A549 (cell line): ENCODE measurements around the gene SUCLA2. TPM values are rescaled to one million over a fixed set of nuclear protein-coding genes. Genes with fewer than 3 reads are reported as not detected.

Experiments
- ATAC-seq, 2 experiments: fragments of 200-7000 bp in 1 of 2; fragments of >200 bp in 1 of 2; cut with Nextera tagmentation in 1 of 2; cut with Tn5 transposase in 1 of 2; 3 replicates each; pipeline versions ENCODE4 v1.8.0 to v1.9.1; 2018 to 2020; ENCODE audit warnings: mild to moderate bottlenecking in 1 of 2, moderate library complexity in 1 of 2
- CTCF ChIA-PET: fragments of 300-600 bp; sonication (Branson Sonifier 250); formaldehyde crosslinking; extraction: SDS; loops from one replicate; lab custom pipeline; 2021; ENCODE audit warnings: antibody characterized with exemption, inconsistent platforms; lab: Yijun Ruan, JAX
- POLR2A ChIA-PET: fragments of 350-600 bp; formaldehyde crosslinking; extraction: SDS; loops from one replicate; lab custom pipeline; 2021; ENCODE audit warnings: antibody characterized with exemption, inconsistent platforms; lab: Yijun Ruan, JAX
- DNase-seq, 2 experiments: peaks; one replicate each; pipeline versions ENCODE4 v3.0.0 to v3.0.0-alpha.2; 2011 to 2016; ENCODE audit warnings: low read depth in 1 of 2, low spot score in 1 of 2
- FAIRE-seq: peaks from 2 replicates; lab custom pipeline; 2011; peaks lifted over from hg19 to GRCh38; lab: Jason Lieb, UNC
- H3K27ac ChIP-seq, 2 experiments: fragments of >200 bp; sonication (Bioruptor Twin); formaldehyde crosslinking; 3 replicates each; pipeline ENCODE4 v1.5.1; 2016 to 2017
- H3K4me1 ChIP-seq: fragments of >200 bp; sonication (Bioruptor Twin); formaldehyde crosslinking; 3 replicates; pipeline ENCODE4 v1.6.1; 2016
- H3K4me2 ChIP-seq: fragments of >200 bp; sonication (Bioruptor Twin); formaldehyde crosslinking; 3 replicates; pipeline ENCODE4 v1.6.1; 2016
- H3K4me3 ChIP-seq: fragments of >200 bp; sonication (Bioruptor Twin); formaldehyde crosslinking; 3 replicates; pipeline ENCODE4 v1.5.1; 2016
- H3K9me3 ChIP-seq: fragments of >200 bp; sonication (Bioruptor Twin); formaldehyde crosslinking; 3 replicates; pipeline ENCODE4 v1.6.1; 2016
- CHD2 ChIP-seq: fragments of 150-350 bp; IDR thresholded peaks from 2 replicates; pipeline ENCODE4 v1.6.1; 2014; ENCODE audit warnings: low read length; ENCODE audit not compliant: partially characterized antibody
- CHD4 ChIP-seq: fragments of 200-600 bp; sonication (generic); IDR thresholded peaks from 2 replicates; pipeline ENCODE4 v1.6.1; 2016; ENCODE audit warnings: antibody characterized with exemption, mild to moderate bottlenecking, borderline replicate concordance
- EHMT2 ChIP-seq: fragments of 200-600 bp; sonication (generic); IDR thresholded peaks from 2 replicates; pipeline ENCODE4 v1.6.1; 2016; ENCODE audit warnings: antibody characterized with exemption, low read depth, mild to moderate bottlenecking, moderate library complexity
- FOSB ChIP-seq: fragments of 250-450 bp; sonication (Bioruptor Pico); IDR thresholded peaks from 2 replicates; pipeline ENCODE4 v1.5.0; 2020; ENCODE audit warnings: mild to moderate bottlenecking, moderate library complexity
- HDAC2 ChIP-seq: fragments of 200-600 bp; sonication (generic); IDR thresholded peaks from 2 replicates; pipeline ENCODE4 v1.6.1; 2016
- HOXB13 ChIP-seq: fragments of 250-450 bp; sonication (Bioruptor Pico); IDR thresholded peaks from 2 replicates; pipeline ENCODE4 v1.5.0; 2020; ENCODE audit warnings: low read depth, mild to moderate bottlenecking, moderate library complexity
- HOXB5 ChIP-seq: fragments of 250-450 bp; sonication (Bioruptor Pico); IDR thresholded peaks from 2 replicates; pipeline ENCODE4 v1.5.0; 2020; ENCODE audit warnings: mild to moderate bottlenecking, moderate library complexity
- JUN ChIP-seq, 2 experiments: fragments of >200 bp; sonication (Bioruptor Twin); formaldehyde crosslinking; IDR thresholded peaks; 2 replicates in 1 of 2; 3 replicates in 1 of 2; pipeline ENCODE4 v1.6.1; 2016 to 2017
- MAFK ChIP-seq: fragments of 450-650 bp; IDR thresholded peaks from 2 replicates; pipeline ENCODE4 v1.6.1; 2014; ENCODE audit not compliant: partially characterized antibody
- MAZ ChIP-seq: fragments of 150-350 bp; IDR thresholded peaks from 2 replicates; pipeline ENCODE4 v1.6.1; 2014; ENCODE audit warnings: antibody characterized with exemption, low read depth, low read length, borderline replicate concordance
- MYC ChIP-seq: IDR thresholded peaks from 2 replicates; pipeline ENCODE4 v1.6.1; 2012; ENCODE audit warnings: mild to moderate bottlenecking, inconsistent platforms, low read length, improper control_type of control experiment, borderline replicate concordance
- NFE2L2 ChIP-seq: fragments of 150-350 bp; conservative IDR thresholded peaks from 2 replicates; pipeline ENCODE4 v1.6.1; 2014; ENCODE audit warnings: low read length
- NPAS2 ChIP-seq: fragments of 250-450 bp; sonication (Bioruptor Pico); IDR thresholded peaks from 2 replicates; pipeline ENCODE4 v1.8.0; 2022; ENCODE audit warnings: mild to moderate bottlenecking, moderate library complexity, borderline replicate concordance
- PHF8 ChIP-seq: fragments of 200-600 bp; sonication (generic); IDR thresholded peaks from 2 replicates; pipeline ENCODE4 v1.6.1; 2016; ENCODE audit warnings: low read depth, mild to moderate bottlenecking, antibody characterized with exemption, moderate library complexity, borderline replicate concordance
- RARB ChIP-seq: fragments of 250-450 bp; sonication (Bioruptor Pico); IDR thresholded peaks from 2 replicates; pipeline ENCODE4 v1.8.0; 2021; ENCODE audit warnings: mild to moderate bottlenecking, moderate library complexity
- RCOR1 ChIP-seq: fragments of 150-350 bp; IDR thresholded peaks from 2 replicates; pipeline ENCODE4 v1.6.1; 2014; ENCODE audit warnings: antibody characterized with exemption, low read length, low read depth
- RNF2 ChIP-seq: fragments of 200-600 bp; sonication (generic); IDR thresholded peaks from 2 replicates; pipeline ENCODE4 v1.6.1; 2016; ENCODE audit warnings: low read depth, mild to moderate bottlenecking, antibody characterized with exemption, moderate library complexity, borderline replicate concordance
- SMC3 ChIP-seq: fragments of >200 bp; sonication (Bioruptor Twin); formaldehyde crosslinking; IDR thresholded peaks from 3 replicates; pipeline ENCODE4 v1.6.1; 2018; ENCODE audit warnings: inconsistent platforms
- SREBF2 ChIP-seq: fragments of 450-650 bp; IDR thresholded peaks from 2 replicates; pipeline ENCODE4 v1.6.1; 2014; ENCODE audit warnings: mild to moderate bottlenecking, moderate library complexity
- TFCP2L1 ChIP-seq: fragments of 250-450 bp; sonication (Bioruptor Pico); IDR thresholded peaks from 2 replicates; pipeline ENCODE4 v1.5.0; 2021; ENCODE audit warnings: mild to moderate bottlenecking
- ZC3H11A ChIP-seq: fragments of 450-650 bp; IDR thresholded peaks from 2 replicates; pipeline ENCODE4 v1.6.1; 2014; ENCODE audit warnings: antibody characterized with exemption, mild to moderate bottlenecking
- WGBS: methylation state at CpG from one replicate; pipeline ENCODE4 v1.1.6; 2017; ENCODE audit errors: missing lambda C conversion rate; 5-methylcytosine and 5-hydroxymethylcytosine counted together
- polyA plus RNA-seq, 4 experiments: library from polyadenylated mRNA; depleted of rRNA in 3 of 4; stranded (reverse); fragments of >200 nt; fragmentation: RNase III in 1 of 4; extraction: RNeasy Plus Mini Kit Qiagen cat#74134 plus additional on column Dnase treatment in 1 of 4; gene quantifications; 2 replicates in 3 of 4; 3 replicates in 1 of 4; pipeline ENCODE4 v1.2.3, GENCODE V29; 2011 to 2017
- TF ChIP-seq, protein P1 (sequence below): fragments of 450-650 bp; IDR thresholded peaks from 2 replicates; pipeline ENCODE4 v1.6.1; 2014; ENCODE audit warnings: antibody characterized with exemption
- TF ChIP-seq, protein P2 (sequence below): fragments of 250-450 bp; sonication (Bioruptor Pico); IDR thresholded peaks from 2 replicates; pipeline ENCODE4 v1.5.0; 2021; ENCODE audit warnings: mild to moderate bottlenecking, moderate library complexity, borderline replicate concordance
- TF ChIP-seq, protein P3 (sequence below): IDR thresholded peaks from 2 replicates; pipeline ENCODE4 v1.6.1; 2012; ENCODE audit warnings: low read depth, borderline replicate concordance

SUCLA2 gene
- polyA plus RNA-seq, 2 of the 4 experiments (the other 2 are of a cell fraction): 52.6 to 65.4 TPM

DNA sequence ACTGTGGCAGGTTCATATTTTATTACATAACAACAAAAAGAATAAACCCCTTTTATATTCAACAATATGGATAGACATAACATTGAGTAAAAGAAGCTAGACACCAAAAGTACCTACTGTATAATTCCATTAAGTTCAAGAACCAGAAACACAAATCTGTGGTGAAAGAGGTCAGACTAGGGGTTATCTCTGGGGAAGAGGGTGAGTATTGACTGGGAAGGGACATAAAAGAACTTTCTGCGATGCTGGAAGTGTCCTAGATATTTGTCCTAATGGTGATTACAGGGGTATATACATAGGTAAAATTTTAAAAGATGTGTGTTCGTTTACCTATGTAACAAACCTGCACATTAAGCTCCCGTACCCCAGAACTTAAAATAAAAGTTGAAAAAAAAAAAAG is 103.0 kb downstream of the SUCLA2 start:
- 53% methylated on average over 3 of the region's 3 CpGs for WGBS
- no peak overlapping the region for H3K27ac ChIP-seq
- no peak for DNase-seq
- ChIA-PET POLR2A (no interaction called here), CTCF (no interaction called here)
- no peak overlapping the region for H3K4me2 ChIP-seq
- no peak for FAIRE-seq
- no peaks in the 10 kb centered on the region for H3K4me1 ChIP-seq
- no peaks in the 10 kb centered on the region for H3K9me3 ChIP-seq
- H3K4me3 ChIP-seq: no peak overlapping the region
- ATAC-seq: no peak
- TF ChIP-seq RNF2 (no peak), HOXB13 (no peak), MYC (no peak), MAZ (no peak), CHD2 (no peak), SMC3 (no peak), EHMT2 (no peak), CHD4 (no peak), MAFK (no peak)

DNA sequence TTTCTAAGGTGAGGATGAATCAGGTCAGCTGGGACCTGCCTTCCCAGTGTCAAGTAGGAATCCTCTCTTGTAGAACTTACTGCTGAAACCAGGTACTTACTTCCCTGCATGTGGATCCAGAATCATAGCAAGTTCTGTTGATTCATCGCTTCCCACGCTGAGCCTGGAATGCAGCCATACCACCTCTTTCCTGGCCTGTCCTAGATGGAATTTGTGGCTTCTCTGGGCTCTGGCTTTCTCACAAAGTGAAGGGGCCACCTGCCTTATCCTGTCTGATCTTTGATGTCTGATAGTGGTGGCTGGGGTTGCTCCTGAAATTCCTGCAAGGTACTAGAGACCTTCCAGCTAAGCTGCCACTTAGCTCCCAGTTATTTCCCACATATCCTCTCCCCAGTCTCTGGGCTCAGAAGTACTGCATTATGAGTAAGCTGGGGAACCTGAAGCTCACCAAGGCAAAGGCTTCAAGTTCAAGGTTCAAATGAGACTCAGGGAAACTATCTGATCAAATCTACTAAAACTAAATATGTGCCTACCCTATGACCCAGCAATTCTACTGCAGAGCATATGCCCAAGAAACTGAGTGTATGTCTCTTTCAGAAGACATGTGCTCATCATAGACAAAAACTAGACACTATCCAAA is 103.5 kb downstream of the SUCLA2 start:
- ATAC-seq (no peak), FAIRE-seq (no peak), DNase-seq (no peak)
- POLR2A ChIA-PET: no interaction called here
- H3K4me2 ChIP-seq: no peak overlapping the region
- CTCF ChIA-PET: no interaction called here
- H3K27ac ChIP-seq: no peak overlapping the region
- TF ChIP-seq, protein P1, sequence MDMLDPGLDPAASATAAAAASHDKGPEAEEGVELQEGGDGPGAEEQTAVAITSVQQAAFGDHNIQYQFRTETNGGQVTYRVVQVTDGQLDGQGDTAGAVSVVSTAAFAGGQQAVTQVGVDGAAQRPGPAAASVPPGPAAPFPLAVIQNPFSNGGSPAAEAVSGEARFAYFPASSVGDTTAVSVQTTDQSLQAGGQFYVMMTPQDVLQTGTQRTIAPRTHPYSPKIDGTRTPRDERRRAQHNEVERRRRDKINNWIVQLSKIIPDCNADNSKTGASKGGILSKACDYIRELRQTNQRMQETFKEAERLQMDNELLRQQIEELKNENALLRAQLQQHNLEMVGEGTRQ: no peak
- TF ChIP-seq HOXB5 (CRISPR knock-in tag) (no peak), FOSB (CRISPR knock-in tag) (no peak), JUN (IDR thresholded peaks at IDR 0.05) (no peak), PHF8 (no peak), RARB (CRISPR knock-in tag) (no peak), HDAC2 (no peak), TFCP2L1 (no peak), ZC3H11A (no peak), NPAS2 (CRISPR knock-in tag) (no peak), NFE2L2 (no peak), SREBF2 (no peak), RCOR1 (no peak)
- TF ChIP-seq, protein P2, sequence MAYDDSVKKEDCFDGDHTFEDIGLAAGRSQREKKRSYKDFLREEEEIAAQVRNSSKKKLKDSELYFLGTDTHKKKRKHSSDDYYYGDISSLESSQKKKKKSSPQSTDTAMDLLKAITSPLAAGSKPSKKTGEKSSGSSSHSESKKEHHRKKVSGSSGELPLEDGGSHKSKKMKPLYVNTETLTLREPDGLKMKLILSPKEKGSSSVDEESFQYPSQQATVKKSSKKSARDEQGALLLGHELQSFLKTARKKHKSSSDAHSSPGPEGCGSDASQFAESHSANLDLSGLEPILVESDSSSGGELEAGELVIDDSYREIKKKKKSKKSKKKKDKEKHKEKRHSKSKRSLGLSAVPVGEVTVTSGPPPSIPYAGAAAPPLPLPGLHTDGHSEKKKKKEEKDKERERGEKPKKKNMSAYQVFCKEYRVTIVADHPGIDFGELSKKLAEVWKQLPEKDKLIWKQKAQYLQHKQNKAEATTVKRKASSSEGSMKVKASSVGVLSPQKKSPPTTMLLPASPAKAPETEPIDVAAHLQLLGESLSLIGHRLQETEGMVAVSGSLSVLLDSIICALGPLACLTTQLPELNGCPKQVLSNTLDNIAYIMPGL: no peak
- TF ChIP-seq, protein P3, sequence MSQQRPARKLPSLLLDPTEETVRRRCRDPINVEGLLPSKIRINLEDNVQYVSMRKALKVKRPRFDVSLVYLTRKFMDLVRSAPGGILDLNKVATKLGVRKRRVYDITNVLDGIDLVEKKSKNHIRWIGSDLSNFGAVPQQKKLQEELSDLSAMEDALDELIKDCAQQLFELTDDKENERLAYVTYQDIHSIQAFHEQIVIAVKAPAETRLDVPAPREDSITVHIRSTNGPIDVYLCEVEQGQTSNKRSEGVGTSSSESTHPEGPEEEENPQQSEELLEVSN: no peak
- no peaks in the 10 kb centered on the region for H3K9me3 ChIP-seq
- H3K4me3 ChIP-seq: no peak overlapping the region
- no peaks in the 10 kb centered on the region for H3K4me1 ChIP-seq
- 76% methylated on average over 2 of the region's 2 CpGs for WGBS
